Neuron (in vitro differentiated cells): ENCODE data around the gene ABHD16B.

Experiments used
- H2AFZ ChIP-seq: one replicate; pipeline ENCODE4 v1.6.1; 2013; ENCODE audit warnings: low read depth, mild to moderate bottlenecking, inconsistent platforms, low read length, moderate library complexity
- H3K27me3 ChIP-seq: one replicate; pipeline ENCODE4 v1.6.1; 2013; ENCODE audit warnings: low read length; ENCODE audit not compliant: insufficient read depth
- H3K36me3 ChIP-seq: one replicate; pipeline ENCODE4 v1.6.1; 2013; ENCODE audit warnings: low read length; ENCODE audit not compliant: insufficient read depth
- H3K4me1 ChIP-seq: one replicate; pipeline ENCODE4 v1.6.1; 2013; ENCODE audit warnings: low read length; ENCODE audit not compliant: insufficient read depth
- H3K4me3 ChIP-seq: 2 replicates; pipeline ENCODE4 v1.5.1; 2013; ENCODE audit warnings: mild to moderate bottlenecking, low read length, moderate library complexity
- H3K9me3 ChIP-seq: one replicate; pipeline ENCODE4 v1.6.1; 2013; ENCODE audit warnings: low read length

ABHD16B gene

GRCh38 chr20:63882257-63883200, 21.2 kb downstream of the ABHD16B start:
- H3K36me3 ChIP-seq: peaks cover 52% of the 10 kb centered on the region
- H3K9me3 ChIP-seq: no peaks in the 10 kb centered on the region
- no peaks in the 10 kb centered on the region for H3K27me3 ChIP-seq
- H3K4me1 ChIP-seq: no peaks in the 10 kb centered on the region
- no peak overlapping the region for H3K4me3 ChIP-seq
- no peak overlapping the region for H2AFZ ChIP-seq

- no peak overlapping the region for H2AFZ ChIP-seq
- H3K36me3 ChIP-seq: peaks cover 53% of the 10 kb centered on the region
- no peaks in the 10 kb centered on the region for H3K4me1 ChIP-seq
- no peak overlapping the region for H3K4me3 ChIP-seq
- no peaks in the 10 kb centered on the region for H3K27me3 ChIP-seq
- no peaks in the 10 kb centered on the region for H3K9me3 ChIP-seq
Measured at GRCh38 chr20:63883201-63883593, 21.9 kb downstream of the ABHD16B start.

DNA sequence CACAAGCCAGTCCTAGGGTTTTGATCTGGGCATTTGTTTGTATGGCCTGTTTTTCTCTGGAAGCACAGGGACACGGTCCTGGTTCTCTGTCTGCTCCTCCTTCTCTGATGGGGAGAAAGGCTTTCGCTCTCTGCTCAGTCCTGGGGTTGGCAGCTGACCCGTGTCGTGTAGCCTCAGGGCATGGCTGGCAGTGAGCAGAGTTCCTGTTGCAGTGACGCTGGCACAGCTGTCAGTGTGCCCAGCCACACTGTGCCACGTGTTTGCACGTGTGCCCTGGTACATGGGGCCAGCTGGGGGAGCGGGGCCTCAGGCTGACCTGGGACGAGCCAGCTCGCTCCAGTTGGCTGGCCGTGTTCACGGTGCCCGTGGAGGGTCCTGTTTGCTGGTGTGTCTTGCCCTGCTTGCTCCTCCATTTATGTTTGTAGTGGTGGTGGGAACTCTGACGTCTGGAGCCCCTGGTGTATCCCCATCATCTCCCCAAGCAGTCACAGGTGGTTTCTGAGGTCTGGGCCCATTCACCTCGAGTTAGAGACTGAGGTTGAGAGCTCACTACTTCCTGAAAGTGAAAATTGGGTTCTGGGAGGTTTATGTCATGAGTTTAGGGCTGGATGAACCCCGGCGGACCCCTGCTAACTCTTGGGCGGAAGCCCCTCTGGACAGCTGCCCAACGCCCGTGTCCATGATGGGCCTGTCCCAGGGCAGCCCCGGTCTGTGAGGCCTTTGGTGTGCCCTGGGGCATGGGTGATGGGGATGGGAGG, 23.4 kb downstream of the ABHD16B start:
- Histone ChIP-seq H3K27me3 (no peaks in the 10 kb centered on the region), H3K36me3 (peaks cover 63% of the 10 kb centered on the region), H3K4me3 (no peak overlapping the region), H3K4me1 (no peaks in the 10 kb centered on the region), H2AFZ (no peak overlapping the region), H3K9me3 (no peaks in the 10 kb centered on the region)

DNA sequence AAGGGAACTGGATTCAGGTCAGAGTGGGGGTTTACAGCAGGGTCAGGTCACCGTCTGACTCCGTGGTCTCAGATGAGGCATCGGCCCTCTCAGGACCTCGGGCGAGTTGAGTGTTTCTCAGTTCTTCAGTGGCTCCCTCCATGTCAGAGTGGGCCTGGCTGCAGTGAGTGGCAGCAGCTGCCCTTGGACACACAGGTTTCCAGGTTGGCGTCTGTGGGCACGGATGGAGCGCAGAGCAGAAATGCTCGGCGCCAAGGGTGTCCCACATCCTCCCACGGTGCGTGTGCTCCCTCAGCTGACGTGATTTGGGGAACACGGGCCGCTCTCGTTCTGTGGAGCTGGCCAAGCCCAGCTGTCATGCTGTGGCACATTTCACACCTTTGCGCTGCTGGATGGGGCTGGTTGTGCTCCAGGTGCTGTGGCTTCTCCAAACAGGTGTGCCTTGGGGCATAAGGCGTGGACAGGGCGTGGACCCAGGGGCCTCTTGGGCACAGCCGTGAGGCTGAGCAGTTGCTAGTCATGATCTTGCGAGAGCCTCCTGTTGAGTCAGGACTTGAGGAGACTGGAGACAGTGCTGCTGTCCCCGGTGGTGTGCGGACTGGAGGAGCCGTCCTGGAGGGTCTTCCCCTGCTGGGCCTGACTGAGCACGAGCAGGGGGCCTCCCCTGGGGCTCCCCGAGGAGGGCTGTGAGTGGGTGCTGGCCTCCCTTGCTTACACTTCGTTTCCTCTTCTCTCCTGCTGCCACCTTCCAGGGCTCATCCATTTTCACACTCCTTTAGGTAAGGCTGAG, 24.2 kb downstream of the ABHD16B start:
- Histone ChIP-seq H3K9me3 (no peaks in the 10 kb centered on the region), H3K27me3 (no peaks in the 10 kb centered on the region), H3K4me1 (no peaks in the 10 kb centered on the region), H2AFZ (no peak overlapping the region), H3K4me3 (no peak overlapping the region), H3K36me3 (peaks cover 70% of the 10 kb centered on the region)

DNA sequence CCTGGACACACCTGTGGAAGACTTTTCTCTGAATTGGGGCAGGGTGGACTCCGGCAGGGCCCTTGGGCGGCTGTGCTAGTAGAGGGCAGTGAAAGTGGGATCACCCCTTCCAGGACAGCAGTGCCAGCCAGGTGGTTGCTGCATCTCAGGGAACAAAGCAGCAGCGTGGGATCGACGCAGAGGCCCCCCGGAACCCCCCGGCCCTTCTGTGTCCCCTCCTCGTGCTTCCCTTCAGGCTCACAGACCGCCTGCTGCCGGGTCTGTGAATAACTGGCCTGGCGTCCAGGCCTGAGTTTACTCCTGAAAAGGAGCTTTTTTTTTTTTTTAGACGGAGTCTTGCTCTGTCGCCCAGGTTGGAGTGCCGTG, 24.7 kb downstream of the ABHD16B start:
- H2AFZ ChIP-seq: no peak overlapping the region
- no peaks in the 10 kb centered on the region for H3K9me3 ChIP-seq
- no peak overlapping the region for H3K4me3 ChIP-seq
- H3K27me3 ChIP-seq: no peaks in the 10 kb centered on the region
- peaks cover 75% of the 10 kb centered on the region for H3K36me3 ChIP-seq
- H3K4me1 ChIP-seq: no peaks in the 10 kb centered on the region

- H3K4me3 ChIP-seq: no peak overlapping the region
- H3K9me3 ChIP-seq: no peaks in the 10 kb centered on the region
- H3K36me3 ChIP-seq: peaks cover 74% of the 10 kb centered on the region
- H3K4me1 ChIP-seq: no peaks in the 10 kb centered on the region
- no peaks in the 10 kb centered on the region for H3K27me3 ChIP-seq
- no peak overlapping the region for H2AFZ ChIP-seq
Measured at GRCh38 chr20:63886921-63887320, 25.6 kb downstream of the ABHD16B start.

- peaks cover 4% of the 10 kb centered on the region for H3K4me1 ChIP-seq
- no peak overlapping the region for H2AFZ ChIP-seq
- H3K9me3 ChIP-seq: no peaks in the 10 kb centered on the region
- H3K4me3 ChIP-seq: no peak overlapping the region
- no peaks in the 10 kb centered on the region for H3K27me3 ChIP-seq
- H3K36me3 ChIP-seq: peaks cover 52% of the 10 kb centered on the region
Measured at GRCh38 chr20:63889241-63890200, 28.2 kb downstream of the ABHD16B start.

GRCh38 chr20:63890201-63890576, 28.9 kb downstream of the ABHD16B start:
- H2AFZ ChIP-seq: no peak overlapping the region
- H3K4me1 ChIP-seq: peaks cover 4% of the 10 kb centered on the region
- no peaks in the 10 kb centered on the region for H3K9me3 ChIP-seq
- H3K27me3 ChIP-seq: no peaks in the 10 kb centered on the region
- peaks cover 46% of the 10 kb centered on the region for H3K36me3 ChIP-seq
- H3K4me3 ChIP-seq: no peak overlapping the region

- Histone ChIP-seq H3K4me3 (no peak overlapping the region), H3K4me1 (peaks cover 4% of the 10 kb centered on the region), H3K9me3 (no peaks in the 10 kb centered on the region), H2AFZ (no peak overlapping the region), H3K27me3 (no peaks in the 10 kb centered on the region), H3K36me3 (peaks cover 41% of the 10 kb centered on the region)
Measured at GRCh38 chr20:63890616-63891015, 29.3 kb downstream of the ABHD16B start.

GRCh38 chr20:63891061-63892002, 30.0 kb downstream of the ABHD16B start:
- no peaks in the 10 kb centered on the region for H3K27me3 ChIP-seq
- H2AFZ ChIP-seq: no peak overlapping the region
- H3K36me3 ChIP-seq: peaks cover 37% of the 10 kb centered on the region
- H3K4me1 ChIP-seq: peaks cover 8% of the 10 kb centered on the region
- H3K4me3 ChIP-seq: no peak overlapping the region
- H3K9me3 ChIP-seq: no peaks in the 10 kb centered on the region

- Histone ChIP-seq H2AFZ (no peak overlapping the region), H3K4me1 (peaks cover 13% of the 10 kb centered on the region), H3K9me3 (no peaks in the 10 kb centered on the region), H3K4me3 (no peak overlapping the region), H3K27me3 (no peaks in the 10 kb centered on the region), H3K36me3 (peaks cover 32% of the 10 kb centered on the region)
Measured at GRCh38 chr20:63892402-63892801, 31.1 kb downstream of the ABHD16B start.
